Measurements from ENCODE around the gene RASL10A. TPM values are rescaled to one million over a fixed set of nuclear protein-coding genes. Genes with fewer than 3 reads are reported as not detected.
A peak's percentile ranks its signal among the peaks of the same experiment; 100 is the strongest.

RASL10A gene
- total RNA-seq, 1 donor from 2014 or later: 2.0 TPM

DNA sequence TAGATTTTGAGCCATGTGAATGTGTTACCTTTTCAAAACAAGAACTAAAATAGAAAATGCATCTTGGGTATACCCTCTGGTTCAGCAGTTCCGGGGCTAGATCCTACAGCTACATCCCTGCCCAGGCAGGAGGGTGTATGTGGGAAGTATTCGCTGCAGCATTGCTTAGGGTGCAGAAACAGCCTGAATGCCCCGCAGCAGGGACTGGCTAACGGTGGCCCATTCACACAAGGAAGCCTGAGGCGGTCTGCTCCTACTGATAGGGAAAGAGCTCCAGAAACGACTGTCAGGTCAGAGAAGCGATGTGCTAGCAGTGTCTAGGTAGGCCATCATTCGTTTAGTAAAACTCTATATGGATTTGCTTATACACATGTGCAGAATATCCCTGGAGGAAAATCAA lies 9.9 kb upstream of the RASL10A start:
- DNase-seq (ENCODE audit: low spot score in 2 of 2): no peak
- no peak for FAIRE-seq

DNA sequence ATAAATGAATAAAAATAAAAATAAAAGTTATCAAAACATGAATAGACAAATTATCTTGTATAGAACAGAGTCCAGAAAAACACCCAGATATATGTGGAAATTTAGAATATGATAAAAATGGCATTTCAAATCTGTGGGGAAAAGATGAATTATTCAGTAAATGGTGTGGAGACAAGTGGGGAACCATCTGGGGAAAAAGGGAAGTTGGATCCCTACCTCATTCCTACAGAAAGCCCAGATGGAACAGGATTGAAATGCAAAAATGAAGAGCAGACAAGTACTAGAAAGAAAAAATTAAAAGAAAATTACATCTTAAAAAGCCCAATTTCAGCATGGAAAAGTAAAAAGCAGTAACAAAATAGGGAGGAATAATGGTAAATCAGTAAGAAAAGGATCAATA lies 8.1 kb upstream of the RASL10A start:
- DNase-seq (ENCODE audit: low spot score in 2 of 2) (no peak), FAIRE-seq (no peak)

DNA sequence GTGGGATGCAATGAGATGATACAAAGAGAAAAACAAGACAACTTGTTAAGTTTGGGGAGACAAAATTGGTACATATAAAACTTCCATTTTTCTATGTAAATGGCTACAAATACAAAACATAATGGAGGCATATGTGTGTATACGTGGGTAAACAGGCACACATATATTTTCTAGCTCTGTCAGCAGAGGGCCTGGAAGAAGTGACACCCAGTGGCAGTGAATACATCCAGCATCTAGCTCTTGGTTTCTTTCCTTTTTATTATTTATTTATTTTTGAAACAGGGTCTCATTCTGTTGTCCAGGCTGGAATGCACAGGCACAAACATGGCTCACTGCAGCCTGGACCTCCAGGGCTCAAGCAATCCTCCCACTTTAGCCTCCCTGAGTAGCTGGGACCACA lies 5.0 kb upstream of the RASL10A start:
- no peak for DNase-seq (ENCODE audit: low spot score in 2 of 2)
- no peak for FAIRE-seq

DNA sequence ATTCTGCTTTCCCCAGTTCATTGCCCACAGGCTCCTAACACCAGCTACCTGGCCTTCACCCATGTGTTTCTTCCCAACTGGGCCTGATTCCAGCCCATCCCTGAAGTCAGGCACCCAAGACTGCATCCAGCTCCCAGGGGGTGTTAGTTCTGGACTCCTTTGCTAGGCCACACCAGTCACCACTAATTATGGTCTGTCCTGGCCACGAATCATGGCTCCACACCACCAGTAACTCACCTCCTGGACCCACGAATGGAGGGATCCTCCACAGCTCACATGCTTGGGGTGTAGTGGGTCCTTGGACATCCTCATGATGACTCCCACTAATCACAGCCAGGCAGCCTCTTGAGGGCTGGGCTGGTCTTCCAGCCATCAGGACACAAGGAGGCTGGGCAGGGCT lies 3.6 kb upstream of the RASL10A start:
- no peak for FAIRE-seq
- no peak for DNase-seq (ENCODE audit: low spot score in 2 of 2)

- FAIRE-seq: no peak
- DNase-seq (ENCODE audit: low spot score in 2 of 2): no peak
Observed at GRCh38 chr22:29317827-29318454, 2.4 kb upstream of the RASL10A start.

GRCh38 chr22:29316141-29316828 lies 788 bp upstream of the RASL10A start:
- DNase-seq (ENCODE audit: low spot score in 2 of 2) (no peak), FAIRE-seq (no peak)

DNA sequence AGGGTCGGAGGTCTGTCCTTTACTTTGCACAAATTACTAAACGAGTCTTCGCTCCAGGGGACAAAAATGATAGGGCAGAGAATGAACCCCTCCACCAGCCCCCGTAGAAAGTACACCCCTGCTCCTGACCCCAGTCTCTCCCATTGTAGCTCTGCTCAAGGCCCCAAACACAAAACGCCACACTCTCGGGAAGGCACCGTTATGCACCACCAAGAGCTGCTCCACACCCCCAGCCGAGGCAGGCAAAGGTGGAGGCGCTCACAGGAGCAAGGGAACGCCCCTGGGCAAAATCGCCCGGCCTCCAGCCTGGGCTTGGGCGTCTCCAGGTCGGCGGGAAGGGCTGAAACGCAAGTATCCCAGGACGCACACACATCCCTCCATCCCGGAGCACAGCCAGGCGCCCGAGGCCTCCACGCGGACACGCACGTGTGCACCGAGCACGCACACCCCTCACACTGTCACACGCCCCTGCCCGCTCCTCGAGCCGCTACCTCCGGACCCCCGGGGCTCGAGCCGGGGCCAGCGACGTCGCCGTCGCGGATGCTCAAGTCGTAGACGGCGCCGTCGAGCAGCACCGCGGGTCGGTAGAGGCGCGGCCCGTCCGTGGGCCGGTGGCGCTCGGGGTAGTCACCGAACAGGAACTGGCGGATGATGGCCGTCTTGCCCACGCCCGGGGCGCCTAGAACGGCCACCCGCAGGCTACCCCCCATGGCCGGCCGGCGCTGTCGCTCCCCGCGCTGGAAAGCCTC lies 786 bp downstream of the RASL10A start:
- FAIRE-seq: no peak

DNA sequence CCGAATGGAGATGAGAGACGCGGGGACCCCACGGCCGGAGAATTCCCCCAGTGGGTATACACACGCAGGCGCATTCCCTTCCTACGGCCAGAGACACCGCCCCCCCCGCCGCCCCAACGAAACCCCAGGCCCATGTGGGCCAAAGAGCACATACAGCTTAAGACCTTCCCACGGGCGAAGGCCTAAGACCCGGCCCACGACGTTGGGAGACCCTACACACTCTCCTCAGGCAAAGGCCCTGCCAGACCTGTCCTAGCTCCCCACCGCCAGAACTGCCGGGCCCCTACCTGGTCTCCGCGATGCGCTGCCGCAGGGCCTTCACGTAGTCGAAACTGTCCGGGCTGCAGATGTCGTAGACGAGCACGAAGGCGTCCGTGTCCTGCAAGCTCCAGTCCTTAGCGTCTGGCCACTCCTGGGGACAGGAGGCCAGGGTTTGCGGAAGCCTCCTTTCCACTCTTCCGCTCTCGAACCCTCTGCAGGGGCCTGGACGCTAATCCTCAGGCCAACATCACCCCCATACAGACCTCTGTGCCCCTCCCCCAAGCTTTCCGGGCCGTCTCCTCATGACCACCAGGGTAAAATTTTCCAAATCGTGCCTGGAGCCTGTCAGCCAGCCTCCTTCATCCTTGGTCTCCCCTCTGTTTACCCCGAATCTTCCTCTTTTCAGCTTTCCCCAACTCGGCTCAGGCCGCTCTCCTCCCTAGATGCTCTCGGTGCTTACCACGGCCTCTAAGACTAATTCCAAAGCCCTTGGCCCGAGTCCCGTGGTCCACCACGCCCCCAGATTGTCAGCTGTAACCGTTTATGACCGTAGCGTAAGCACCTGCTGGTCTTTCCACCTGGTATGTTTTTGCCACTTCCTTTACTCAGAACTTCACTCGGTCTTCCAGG lies 1.7 kb downstream of the RASL10A start:
- FAIRE-seq (no peak), DNase-seq (ENCODE audit: low spot score in 2 of 2) (no peak)

More for the DNA sequence above, 786 bp downstream of the RASL10A start:
- no peak for DNase-seq (ENCODE audit: low spot score in 2 of 2)

GRCh38 chr22:29313126-29313575 lies 2.3 kb downstream of the RASL10A start:
- DNase-seq (ENCODE audit: low spot score in 2 of 2) (peak; percentile 61 to 67), FAIRE-seq (no peak)

GRCh38 chr22:29312218-29313125 lies 3.0 kb downstream of the RASL10A start:
- no peak for FAIRE-seq
- DNase-seq (ENCODE audit: low spot score in 2 of 2): no peak

DNA sequence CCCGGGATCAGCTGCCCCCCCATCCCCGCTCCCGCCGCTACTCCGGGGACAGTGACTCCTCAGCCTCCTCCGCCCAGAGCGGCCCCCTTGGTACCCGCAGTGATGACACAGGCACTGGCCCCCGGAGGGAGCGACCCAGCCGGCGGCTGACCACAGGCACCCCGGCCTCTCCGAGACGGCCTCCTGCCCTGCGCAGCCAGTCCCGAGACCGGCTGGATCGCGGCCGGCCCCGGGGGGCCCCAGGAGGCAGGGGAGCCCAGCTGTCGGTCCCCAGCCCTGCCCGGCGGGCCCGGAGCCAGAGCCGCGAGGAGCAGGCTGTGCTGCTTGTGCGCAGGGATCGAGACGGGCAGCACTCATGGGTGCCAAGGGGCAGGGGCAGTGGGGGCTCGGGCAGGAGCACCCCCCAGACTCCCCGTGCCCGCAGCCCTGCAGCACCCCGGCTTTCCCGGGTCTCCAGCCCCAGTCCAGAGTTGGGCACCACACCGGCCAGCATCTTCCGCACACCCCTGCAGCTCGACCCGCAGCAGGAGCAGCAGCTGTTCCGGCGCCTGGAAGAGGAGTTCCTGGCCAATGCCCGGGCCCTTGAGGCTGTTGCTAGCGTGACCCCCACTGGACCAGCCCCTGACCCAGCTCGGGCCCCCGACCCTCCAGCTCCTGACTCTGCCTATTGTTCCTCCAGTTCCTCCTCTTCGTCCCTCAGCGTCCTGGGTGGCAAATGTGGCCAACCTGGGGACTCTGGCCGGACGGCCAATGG lies 3.9 kb downstream of the RASL10A start:
- FAIRE-seq: no peak

DNA sequence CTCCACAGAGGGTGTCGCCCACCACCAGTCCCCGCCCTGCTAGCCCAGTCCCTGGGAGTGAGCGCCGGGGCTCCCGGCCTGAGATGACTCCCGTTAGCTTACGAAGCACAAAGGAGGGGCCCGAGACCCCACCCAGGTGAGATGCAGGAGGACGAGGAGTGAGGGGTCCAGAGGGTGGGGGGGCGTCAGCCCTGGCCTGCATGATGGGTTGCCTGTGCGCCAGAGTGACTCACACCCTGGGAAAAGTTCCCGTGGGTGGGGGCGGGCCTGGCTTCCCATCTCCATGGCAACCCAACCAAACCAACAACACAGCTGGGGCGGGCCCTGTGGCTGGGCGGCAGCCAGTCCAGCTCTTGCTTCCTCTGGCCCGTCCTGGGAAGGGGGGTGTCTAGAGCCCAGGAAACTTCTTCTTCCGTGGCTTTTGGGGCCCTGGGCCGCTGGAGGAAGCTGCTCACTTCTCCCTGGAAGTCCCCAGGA lies 4.6 kb downstream of the RASL10A start:
- peak; percentile 98 to 99 for DNase-seq (ENCODE audit: low spot score in 2 of 2)
- FAIRE-seq: no peak

More for the DNA sequence above, 3.9 kb downstream of the RASL10A start:
- DNase-seq (ENCODE audit: low spot score in 2 of 2): no peak

DNA sequence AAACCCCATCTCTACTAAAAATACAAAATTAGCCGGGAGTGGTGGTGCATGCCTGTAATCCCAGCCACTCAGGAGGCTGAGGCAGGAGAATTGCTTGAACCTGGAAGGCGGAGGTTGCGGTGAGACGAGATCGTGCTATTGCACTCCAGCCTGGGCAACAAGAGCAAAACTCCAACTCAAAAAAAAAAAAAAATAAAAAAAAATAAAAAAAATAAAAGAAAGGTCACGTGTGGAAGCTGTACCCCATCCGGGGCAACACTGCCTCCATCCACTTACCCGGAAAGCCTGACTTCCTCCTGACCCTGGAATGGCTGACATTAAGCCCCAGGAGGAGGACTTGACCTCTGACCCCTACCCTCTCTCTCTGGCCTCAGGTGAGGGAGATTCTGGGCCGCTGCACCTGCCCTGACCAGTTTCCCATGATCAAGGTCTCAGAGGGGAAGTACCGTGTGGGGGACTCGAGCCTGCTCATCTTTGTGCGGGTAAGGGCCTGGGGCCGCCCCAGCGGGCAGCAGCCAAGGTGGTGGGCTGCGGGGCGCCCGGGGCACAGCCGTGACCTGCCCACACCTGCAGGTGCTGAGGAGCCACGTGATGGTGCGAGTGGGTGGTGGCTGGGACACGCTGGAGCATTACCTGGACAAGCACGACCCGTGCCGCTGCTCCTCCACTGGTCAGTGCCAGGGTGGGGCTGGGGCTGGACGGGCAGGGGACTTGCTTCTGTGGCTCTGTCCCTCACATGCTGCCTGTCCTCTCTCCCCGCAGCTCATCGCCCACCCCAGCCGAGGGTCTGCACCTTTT lies 5.2 kb downstream of the RASL10A start:
- FAIRE-seq (no peak), DNase-seq (ENCODE audit: low spot score in 2 of 2) (no peak)

- DNase-seq (ENCODE audit: low spot score in 2 of 2): no peak
Observed at GRCh38 chr22:29309332-29310064, 6.0 kb downstream of the RASL10A start.

DNA sequence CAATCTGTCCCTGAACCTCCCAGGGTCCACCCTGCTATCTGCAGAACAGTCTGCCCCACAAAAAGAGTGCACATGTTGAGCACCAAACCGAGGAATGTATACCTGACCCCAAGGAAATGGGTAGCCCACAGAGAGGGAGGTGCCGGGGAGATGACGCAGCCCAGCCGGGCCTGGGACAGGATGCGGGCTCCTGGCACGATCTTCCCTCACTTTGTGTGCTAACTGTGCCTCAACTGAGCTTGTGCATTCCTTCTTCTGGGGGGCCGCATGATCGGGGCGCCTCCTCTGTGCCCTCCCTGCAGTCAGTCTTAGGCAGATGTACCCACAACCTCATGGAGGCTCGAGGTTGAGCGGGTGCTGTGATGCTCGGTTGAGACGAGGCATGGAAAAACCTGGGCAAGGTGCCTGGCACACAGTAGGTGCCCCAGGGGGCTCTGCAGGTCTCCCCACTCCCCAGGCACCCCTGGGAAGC lies 6.7 kb downstream of the RASL10A start:
- no peak for FAIRE-seq
- no peak for DNase-seq (ENCODE audit: low spot score in 2 of 2)

More at GRCh38 chr22:29309332-29310064, 6.0 kb downstream of the RASL10A start:
- FAIRE-seq: no peak

- DNase-seq (ENCODE audit: low spot score in 2 of 2) (no peak), FAIRE-seq (no peak)
Observed at GRCh38 chr22:29308148-29308790, 7.2 kb downstream of the RASL10A start.

Measured in frontal cortex (tissue), 4 donors.